GM21737 (cell line): Measurements from ENCODE around the gene DYNLT1.
"Not testable (repeated sequence)": the region's sequence is repeated elsewhere in the genome, so short reads cannot be mapped to it uniquely, and the experiment has no call there.

Experiments
- ATAC-seq: cut with Tn5 transposase; IDR thresholded peaks from one replicate; pipeline ENCODE4 v1.9.1; 2021; ENCODE audit warnings: mild to moderate bottlenecking, moderate library complexity; ENCODE audit not compliant: unreplicated experiment

Gene DYNLT1

GRCh38 chr6:158663625-158664165 is 19.2 kb upstream of the DYNLT1 start:
- ATAC-seq = no peak

- no peak for ATAC-seq
Measured at GRCh38 chr6:158662954-158663624, 18.5 kb upstream of the DYNLT1 start.

- ATAC-seq = no peak
Measured at GRCh38 chr6:158662607-158662953, 18.0 kb upstream of the DYNLT1 start.

- ATAC-seq = no peak
Measured at GRCh38 chr6:158661156-158661685, 16.7 kb upstream of the DYNLT1 start.

- peak; percentile 50 for ATAC-seq
Measured at GRCh38 chr6:158660333-158660754, 15.8 kb upstream of the DYNLT1 start.

GRCh38 chr6:158656986-158657385 is 12.4 kb upstream of the DYNLT1 start:
- ATAC-seq = not testable (repeated sequence)

- ATAC-seq = no peak
Measured at GRCh38 chr6:158655569-158656450, 11.3 kb upstream of the DYNLT1 start.

- no peak for ATAC-seq
Measured at GRCh38 chr6:158654960-158655489, 10.5 kb upstream of the DYNLT1 start.

- ATAC-seq = no peak
Measured at GRCh38 chr6:158654498-158654897, 10.0 kb upstream of the DYNLT1 start.

GRCh38 chr6:158653577-158654354 is 9.2 kb upstream of the DYNLT1 start:
- ATAC-seq = peak; percentile 53

- ATAC-seq = not testable (repeated sequence)
Measured at GRCh38 chr6:158651981-158652737, 7.6 kb upstream of the DYNLT1 start.

GRCh38 chr6:158649289-158650143 is 5.0 kb upstream of the DYNLT1 start, which contains the start of gene SYTL3:
TSS of gene SYTL3 (plus strand) at chr6:158650054. CDS start at chr6:158663269, 13,215 bp downstream.
- peak; percentile 42 for ATAC-seq

GRCh38 chr6:158648682-158649131 is 4.2 kb upstream of the DYNLT1 start:
- ATAC-seq = no peak

GRCh38 chr6:158647501-158647900 is 3.0 kb upstream of the DYNLT1 start:
- no peak for ATAC-seq

GRCh38 chr6:158646023-158646910 is 1.7 kb upstream of the DYNLT1 start:
- no peak for ATAC-seq

GRCh38 chr6:158645064-158646022 is 800 bp upstream of the DYNLT1 start:
- ATAC-seq = no peak

- ATAC-seq = no peak
Measured at GRCh38 chr6:158643836-158644230, 710 bp downstream of the DYNLT1 start.
